ENCODE measurements around the gene SRPK2.
"Not testable (repeated sequence)": the region's sequence is repeated elsewhere in the genome, so short reads cannot be mapped to it uniquely, and the experiment has no call there.

SRPK2 gene

GRCh38 chr7:105336009-105336408, 52.7 kb downstream of the SRPK2 start:
- Histone ChIP-seq H3K9ac (ENCODE audit: low read length) (no peak overlapping the region), H3K4me3 (ENCODE audit: low read depth, low read length) (no peak overlapping the region), H3K27me3 (ENCODE audit: control insufficient read depth, insufficient read depth, low read length) (no peaks in the 10 kb centered on the region), H3K36me3 (ENCODE audit: control insufficient read depth, insufficient read depth, low read length) (no peaks in the 10 kb centered on the region), H3K4me1 (ENCODE audit: control insufficient read depth, insufficient read depth, low read length) (0 out of 2 replicates have a peak, but pooled peaks cover 9% of the 10 kb centered on the region), H3K27ac (ENCODE audit: low read depth, low read length) (no peak overlapping the region), H3K9me3 (ENCODE audit: control insufficient read depth, insufficient read depth, low read depth, low read length) (no peaks in the 10 kb centered on the region)

- not testable (repeated sequence) for H3K4me1 ChIP-seq (ENCODE audit: control insufficient read depth, insufficient read depth, low read length); H3K27ac ChIP-seq (ENCODE audit: low read depth, low read length); H3K4me3 ChIP-seq (ENCODE audit: low read depth, low read length); H3K9me3 ChIP-seq (ENCODE audit: control insufficient read depth, insufficient read depth, low read depth, low read length); H3K9ac ChIP-seq (ENCODE audit: low read length); H3K27me3 ChIP-seq (ENCODE audit: control insufficient read depth, insufficient read depth, low read length); H3K36me3 ChIP-seq (ENCODE audit: control insufficient read depth, insufficient read depth, low read length)
Observed at GRCh38 chr7:105332661-105333060, 56.1 kb downstream of the SRPK2 start.

- H3K27me3 ChIP-seq (ENCODE audit: control insufficient read depth, insufficient read depth, low read length): no peaks in the 10 kb centered on the region
- H3K9ac ChIP-seq (ENCODE audit: low read length): no peak overlapping the region
- H3K9me3 ChIP-seq (ENCODE audit: control insufficient read depth, insufficient read depth, low read depth, low read length): no peaks in the 10 kb centered on the region
- no peaks in the 10 kb centered on the region for H3K36me3 ChIP-seq (ENCODE audit: control insufficient read depth, insufficient read depth, low read length)
- H3K4me1 ChIP-seq (ENCODE audit: control insufficient read depth, insufficient read depth, low read length): 0 out of 2 replicates have a peak, but pooled peaks cover 9% of the 10 kb centered on the region
- H3K4me3 ChIP-seq (ENCODE audit: low read depth, low read length): no peak overlapping the region
- no peak overlapping the region for H3K27ac ChIP-seq (ENCODE audit: low read depth, low read length)
Observed at GRCh38 chr7:105330526-105330925, 58.2 kb downstream of the SRPK2 start.

GRCh38 chr7:105327201-105327600, 61.5 kb downstream of the SRPK2 start:
- 0 out of 2 replicates have a peak, but pooled peaks cover 7% of the 10 kb centered on the region for H3K4me1 ChIP-seq (ENCODE audit: control insufficient read depth, insufficient read depth, low read length)
- H3K27ac ChIP-seq (ENCODE audit: low read depth, low read length): no peak overlapping the region
- H3K4me3 ChIP-seq (ENCODE audit: low read depth, low read length): no peak overlapping the region
- no peaks in the 10 kb centered on the region for H3K27me3 ChIP-seq (ENCODE audit: control insufficient read depth, insufficient read depth, low read length)
- no peaks in the 10 kb centered on the region for H3K9me3 ChIP-seq (ENCODE audit: control insufficient read depth, insufficient read depth, low read depth, low read length)
- H3K36me3 ChIP-seq (ENCODE audit: control insufficient read depth, insufficient read depth, low read length): no peaks in the 10 kb centered on the region
- H3K9ac ChIP-seq (ENCODE audit: low read length): no peak overlapping the region

GRCh38 chr7:105325216-105325904, 63.4 kb downstream of the SRPK2 start:
- no peaks in the 10 kb centered on the region for H3K27me3 ChIP-seq (ENCODE audit: control insufficient read depth, insufficient read depth, low read length)
- no peak overlapping the region for H3K9ac ChIP-seq (ENCODE audit: low read length)
- H3K9me3 ChIP-seq (ENCODE audit: control insufficient read depth, insufficient read depth, low read depth, low read length): no peaks in the 10 kb centered on the region
- no peak overlapping the region for H3K27ac ChIP-seq (ENCODE audit: low read depth, low read length)
- H3K4me3 ChIP-seq (ENCODE audit: low read depth, low read length): no peak overlapping the region
- no peaks in the 10 kb centered on the region for H3K4me1 ChIP-seq (ENCODE audit: control insufficient read depth, insufficient read depth, low read length)
- 0 out of 2 replicates have a peak, but pooled peaks cover 3% of the 10 kb centered on the region for H3K36me3 ChIP-seq (ENCODE audit: control insufficient read depth, insufficient read depth, low read length)

GRCh38 chr7:105324606-105325005, 64.1 kb downstream of the SRPK2 start:
- not testable (repeated sequence) for H3K36me3 ChIP-seq (ENCODE audit: control insufficient read depth, insufficient read depth, low read length); H3K27ac ChIP-seq (ENCODE audit: low read depth, low read length); H3K9ac ChIP-seq (ENCODE audit: low read length); H3K4me1 ChIP-seq (ENCODE audit: control insufficient read depth, insufficient read depth, low read length); H3K9me3 ChIP-seq (ENCODE audit: control insufficient read depth, insufficient read depth, low read depth, low read length); H3K4me3 ChIP-seq (ENCODE audit: low read depth, low read length); H3K27me3 ChIP-seq (ENCODE audit: control insufficient read depth, insufficient read depth, low read length)

- Histone ChIP-seq H3K9me3 (ENCODE audit: control insufficient read depth, insufficient read depth, low read depth, low read length) (no peaks in the 10 kb centered on the region), H3K4me1 (ENCODE audit: control insufficient read depth, insufficient read depth, low read length) (no peaks in the 10 kb centered on the region)
Observed at GRCh38 chr7:105323366-105323765, 65.4 kb downstream of the SRPK2 start.

GRCh38 chr7:105322655-105323277, 66.0 kb downstream of the SRPK2 start:
- no peak overlapping the region for H3K27ac ChIP-seq (ENCODE audit: low read depth, low read length)

More at GRCh38 chr7:105323366-105323765, 65.4 kb downstream of the SRPK2 start:
- 0 out of 2 replicates have a peak, but pooled peaks cover 3% of the 10 kb centered on the region for H3K36me3 ChIP-seq (ENCODE audit: control insufficient read depth, insufficient read depth, low read length)
- no peak overlapping the region for H3K4me3 ChIP-seq (ENCODE audit: low read depth, low read length)
- no peak overlapping the region for H3K9ac ChIP-seq (ENCODE audit: low read length)
- no peak overlapping the region for H3K27ac ChIP-seq (ENCODE audit: low read depth, low read length)
- H3K27me3 ChIP-seq (ENCODE audit: control insufficient read depth, insufficient read depth, low read length): no peaks in the 10 kb centered on the region

GRCh38 chr7:105321754-105322455, 66.8 kb downstream of the SRPK2 start:
- Histone ChIP-seq H3K27ac (ENCODE audit: low read depth, low read length) (no peak overlapping the region), H3K9ac (ENCODE audit: low read length) (no peak overlapping the region)

More at GRCh38 chr7:105322655-105323277, 66.0 kb downstream of the SRPK2 start:
- Histone ChIP-seq H3K9ac (ENCODE audit: low read length) (no peak overlapping the region), H3K4me1 (ENCODE audit: control insufficient read depth, insufficient read depth, low read length) (no peaks in the 10 kb centered on the region), H3K36me3 (ENCODE audit: control insufficient read depth, insufficient read depth, low read length) (0 out of 2 replicates have a peak, but pooled peaks cover 3% of the 10 kb centered on the region), H3K9me3 (ENCODE audit: control insufficient read depth, insufficient read depth, low read depth, low read length) (no peaks in the 10 kb centered on the region), H3K27me3 (ENCODE audit: control insufficient read depth, insufficient read depth, low read length) (no peaks in the 10 kb centered on the region), H3K4me3 (ENCODE audit: low read depth, low read length) (no peak overlapping the region)

GRCh38 chr7:105320896-105321295, 67.8 kb downstream of the SRPK2 start:
- Histone ChIP-seq H3K9me3 (ENCODE audit: control insufficient read depth, insufficient read depth, low read depth, low read length) (no peaks in the 10 kb centered on the region), H3K9ac (ENCODE audit: low read length) (no peak overlapping the region), H3K36me3 (ENCODE audit: control insufficient read depth, insufficient read depth, low read length) (0 out of 2 replicates have a peak, but pooled peaks cover 3% of the 10 kb centered on the region), H3K27ac (ENCODE audit: low read depth, low read length) (no peak overlapping the region), H3K27me3 (ENCODE audit: control insufficient read depth, insufficient read depth, low read length) (no peaks in the 10 kb centered on the region), H3K4me3 (ENCODE audit: low read depth, low read length) (no peak overlapping the region), H3K4me1 (ENCODE audit: control insufficient read depth, insufficient read depth, low read length) (no peaks in the 10 kb centered on the region; the same call in 1 of the 2 replicates)

More at GRCh38 chr7:105321754-105322455, 66.8 kb downstream of the SRPK2 start:
- H3K36me3 ChIP-seq (ENCODE audit: control insufficient read depth, insufficient read depth, low read length): 0 out of 2 replicates have a peak, but pooled peaks cover 3% of the 10 kb centered on the region
- no peaks in the 10 kb centered on the region for H3K9me3 ChIP-seq (ENCODE audit: control insufficient read depth, insufficient read depth, low read depth, low read length)
- H3K4me3 ChIP-seq (ENCODE audit: low read depth, low read length): no peak overlapping the region
- no peaks in the 10 kb centered on the region for H3K27me3 ChIP-seq (ENCODE audit: control insufficient read depth, insufficient read depth, low read length)
- no peaks in the 10 kb centered on the region for H3K4me1 ChIP-seq (ENCODE audit: control insufficient read depth, insufficient read depth, low read length)

GRCh38 chr7:105319578-105319977, 69.1 kb downstream of the SRPK2 start:
- 0 out of 2 replicates have a peak, but pooled peaks cover 3% of the 10 kb centered on the region for H3K36me3 ChIP-seq (ENCODE audit: control insufficient read depth, insufficient read depth, low read length)
- H3K4me3 ChIP-seq (ENCODE audit: low read depth, low read length): no peak overlapping the region
- H3K27me3 ChIP-seq (ENCODE audit: control insufficient read depth, insufficient read depth, low read length): no peaks in the 10 kb centered on the region
- H3K9me3 ChIP-seq (ENCODE audit: control insufficient read depth, insufficient read depth, low read depth, low read length): no peaks in the 10 kb centered on the region
- no peaks in the 10 kb centered on the region; the same call in 1 of the 2 replicates for H3K4me1 ChIP-seq (ENCODE audit: control insufficient read depth, insufficient read depth, low read length)
- no peak overlapping the region for H3K9ac ChIP-seq (ENCODE audit: low read length)
- H3K27ac ChIP-seq (ENCODE audit: low read depth, low read length): no peak overlapping the region
